Parathyroid adenoma (tissue), 2 donors: ENCODE results near the gene DSG1.

Experiments
- H2AFZ ChIP-seq: fragments of 300-600 bp; sonication (generic); one replicate; pipeline ENCODE4 v1.7.0; 2017; ENCODE audit warnings: antibody characterized with exemption, mild to moderate bottlenecking
- H3K27ac ChIP-seq: fragments of 300-600 bp; sonication (generic); one replicate; pipeline ENCODE4 v1.7.0; 2017
- H3K27me3 ChIP-seq: fragments of 300-600 bp; sonication (generic); one replicate; pipeline ENCODE4 v1.7.0; 2017; ENCODE audit warnings: low read length; ENCODE audit not compliant: control insufficient read depth, insufficient read depth
- H3K36me3 ChIP-seq: fragments of 300-600 bp; sonication (generic); one replicate; pipeline ENCODE4 v1.7.0; 2017; ENCODE audit warnings: low read length; ENCODE audit not compliant: control insufficient read depth, insufficient read depth
- H3K4me1 ChIP-seq: fragments of 300-600 bp; sonication (generic); one replicate; pipeline ENCODE4 v1.7.0; 2017; ENCODE audit warnings: control low read depth
- H3K4me2 ChIP-seq: fragments of 300-600 bp; sonication (generic); one replicate; pipeline ENCODE4 v1.7.0; 2017; ENCODE audit warnings: low read length
- H3K4me3 ChIP-seq: fragments of 300-600 bp; sonication (generic); one replicate; pipeline ENCODE4 v1.7.0; 2017; ENCODE audit warnings: low read depth, low read length
- H3K79me2 ChIP-seq: fragments of 300-600 bp; sonication (generic); one replicate; pipeline ENCODE4 v1.7.0; 2017; ENCODE audit warnings: control low read depth
- H3K9ac ChIP-seq: fragments of 300-600 bp; sonication (generic); one replicate; pipeline ENCODE4 v1.7.0; 2017; ENCODE audit warnings: mild to moderate bottlenecking
- H3K9me3 ChIP-seq: fragments of 300-600 bp; sonication (generic); one replicate; pipeline ENCODE4 v1.7.0; 2017; ENCODE audit warnings: low read length; ENCODE audit not compliant: control insufficient read depth
- CTCF ChIP-seq: fragments of 300-600 bp; sonication (generic); IDR thresholded peaks from one replicate; pipeline ENCODE4 v1.7.0; 2017; ENCODE audit warnings: antibody characterized with exemption, mild to moderate bottlenecking
- donor health status: primary hyperparathyroidism.

The DSG1 gene

GRCh38 chr18:31398191-31398590 is 80.2 kb downstream of the DSG1 start:
- Histone ChIP-seq H3K4me2 (no peak overlapping the region), H3K79me2 (no peaks in the 10 kb centered on the region), H3K9ac (no peak overlapping the region), H3K27me3 (no peaks in the 10 kb centered on the region), H3K9me3 (no peaks in the 10 kb centered on the region), H3K36me3 (no peaks in the 10 kb centered on the region), H3K4me1 (no peaks in the 10 kb centered on the region), H2AFZ (no peak overlapping the region), H3K27ac (no peak overlapping the region), H3K4me3 (no peak overlapping the region)
- no peak for TF ChIP-seq CTCF

GRCh38 chr18:31399306-31400032 is 81.5 kb downstream of the DSG1 start:
- Histone ChIP-seq H3K27ac (no peak overlapping the region), H3K9ac (no peak overlapping the region), H2AFZ (peak overlapping the region; percentile 6)

GRCh38 chr18:31401156-31402025 is 83.4 kb downstream of the DSG1 start:
- no peaks in the 10 kb centered on the region for H3K4me1 ChIP-seq
- no peak overlapping the region for H3K27ac ChIP-seq
- no peaks in the 10 kb centered on the region for H3K36me3 ChIP-seq
- no peaks in the 10 kb centered on the region for H3K9me3 ChIP-seq
- H3K79me2 ChIP-seq, result no peaks in the 10 kb centered on the region
- no peak overlapping the region for H3K4me3 ChIP-seq
- H2AFZ ChIP-seq, result no peak overlapping the region
- H3K27me3 ChIP-seq, result no peaks in the 10 kb centered on the region
- no peak overlapping the region for H3K9ac ChIP-seq
- H3K4me2 ChIP-seq, result no peak overlapping the region
- TF ChIP-seq CTCF, result no peak

More at GRCh38 chr18:31399306-31400032, 81.5 kb downstream of the DSG1 start:
- TF ChIP-seq CTCF, result no peak
- Histone ChIP-seq H3K36me3 (no peaks in the 10 kb centered on the region), H3K4me1 (no peaks in the 10 kb centered on the region), H3K4me2 (no peak overlapping the region), H3K9me3 (no peaks in the 10 kb centered on the region), H3K79me2 (no peaks in the 10 kb centered on the region), H3K4me3 (no peak overlapping the region), H3K27me3 (no peaks in the 10 kb centered on the region)

- no peaks in the 10 kb centered on the region for H3K9me3 ChIP-seq
- H3K4me2 ChIP-seq, result no peak overlapping the region
- H3K27me3 ChIP-seq, result no peaks in the 10 kb centered on the region
- no peaks in the 10 kb centered on the region for H3K79me2 ChIP-seq
- no peaks in the 10 kb centered on the region for H3K4me1 ChIP-seq
- TF ChIP-seq CTCF, result no peak
- H3K4me3 ChIP-seq, result no peak overlapping the region
- no peak overlapping the region for H2AFZ ChIP-seq
- H3K27ac ChIP-seq, result no peak overlapping the region
- H3K36me3 ChIP-seq, result no peaks in the 10 kb centered on the region
- H3K9ac ChIP-seq, result no peak overlapping the region
Observed at GRCh38 chr18:31402026-31402373, 84.0 kb downstream of the DSG1 start.
